ENCODE measurements around the gene ADRB2. TPM values are rescaled to one million over a fixed set of nuclear protein-coding genes. Genes with fewer than 3 reads are reported as not detected.
A peak's percentile ranks its signal among the peaks of the same experiment; 100 is the strongest.

The ADRB2 gene
- total RNA-seq, 1 donor from 2014 or later, result 0.42 TPM

DNA sequence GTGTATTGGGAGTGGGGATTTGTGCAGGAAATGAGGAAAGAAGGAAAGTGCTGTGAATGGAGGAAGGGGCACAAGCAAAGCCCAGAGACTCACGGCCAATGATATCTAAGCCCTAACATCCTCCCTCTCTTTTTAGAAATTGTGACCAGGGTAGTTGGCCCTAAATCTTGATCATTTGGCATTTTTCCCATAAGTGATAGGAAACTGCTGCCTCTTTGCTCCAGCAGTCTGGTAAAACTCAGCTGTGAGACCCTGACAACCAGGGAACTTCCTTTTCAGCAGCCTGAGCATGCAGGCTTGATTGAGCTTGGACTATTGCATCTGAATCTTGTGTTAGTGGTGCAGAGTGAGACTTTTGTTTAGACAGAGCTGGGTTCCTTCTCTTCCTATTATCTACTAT is 9.6 kb upstream of the ADRB2 start:
- no peak for TF ChIP-seq CTCF (IDR thresholded peaks at IDR 0.05; ENCODE audit: unreplicated experiment)
- peaks cover 22% of the 10 kb centered on the region for H3K4me1 Mint-ChIP-seq
- no peaks in the 10 kb centered on the region for H3K27me3 Mint-ChIP-seq (ENCODE audit: low read depth)
- no peaks in the 10 kb centered on the region for H3K9me3 Mint-ChIP-seq
- H3K27ac Mint-ChIP-seq, result no peak overlapping the region
- no peaks in the 10 kb centered on the region for H3K36me3 Mint-ChIP-seq
- DNase-seq (ENCODE audit: low spot score in 2 of 2, unreplicated experiment in 2 of 2), result no peak
- H3K4me3 Mint-ChIP-seq, result no peak overlapping the region

DNA sequence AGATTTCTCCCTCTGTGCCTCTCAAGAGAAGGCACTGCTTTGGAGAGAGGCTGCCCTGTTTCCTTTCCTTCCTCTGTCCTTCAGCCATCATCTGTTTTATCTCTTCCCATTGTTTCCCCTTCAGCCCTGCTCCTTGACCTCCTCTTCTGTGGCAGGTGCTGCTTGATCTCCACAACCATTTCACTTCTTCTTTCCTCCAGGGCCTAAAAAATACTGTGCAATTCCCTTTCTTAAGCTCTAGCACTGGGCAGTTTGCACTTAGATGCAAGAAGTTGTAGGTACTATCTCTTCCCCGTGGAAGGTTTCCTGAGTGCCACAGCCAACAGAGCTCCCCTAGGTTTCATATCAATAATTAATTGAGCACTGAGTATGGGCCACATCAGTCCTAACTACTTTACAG is 8.8 kb upstream of the ADRB2 start:
- Mint-ChIP-seq H3K9me3 (no peaks in the 10 kb centered on the region), H3K36me3 (no peaks in the 10 kb centered on the region), H3K27ac (no peak overlapping the region), H3K27me3 (ENCODE audit: low read depth) (no peaks in the 10 kb centered on the region), H3K4me1 (peaks cover 18% of the 10 kb centered on the region), H3K4me3 (no peak overlapping the region)
- TF ChIP-seq CTCF (IDR thresholded peaks at IDR 0.05; ENCODE audit: unreplicated experiment), result no peak
- no peak for DNase-seq (ENCODE audit: low spot score in 2 of 2, unreplicated experiment in 2 of 2)

GRCh38 chr5:148820461-148821395 is 5.7 kb upstream of the ADRB2 start:
- Mint-ChIP-seq H3K4me3 (no peak overlapping the region), H3K36me3 (no peaks in the 10 kb centered on the region), H3K4me1 (peaks cover 13% of the 10 kb centered on the region), H3K27ac (no peak overlapping the region), H3K9me3 (no peaks in the 10 kb centered on the region), H3K27me3 (ENCODE audit: low read depth) (peaks cover 20% of the 10 kb centered on the region)
- no peak for DNase-seq (ENCODE audit: low spot score in 2 of 2, unreplicated experiment in 2 of 2)
- peak; percentile 45 for TF ChIP-seq CTCF (IDR thresholded peaks at IDR 0.05; ENCODE audit: unreplicated experiment)

DNA sequence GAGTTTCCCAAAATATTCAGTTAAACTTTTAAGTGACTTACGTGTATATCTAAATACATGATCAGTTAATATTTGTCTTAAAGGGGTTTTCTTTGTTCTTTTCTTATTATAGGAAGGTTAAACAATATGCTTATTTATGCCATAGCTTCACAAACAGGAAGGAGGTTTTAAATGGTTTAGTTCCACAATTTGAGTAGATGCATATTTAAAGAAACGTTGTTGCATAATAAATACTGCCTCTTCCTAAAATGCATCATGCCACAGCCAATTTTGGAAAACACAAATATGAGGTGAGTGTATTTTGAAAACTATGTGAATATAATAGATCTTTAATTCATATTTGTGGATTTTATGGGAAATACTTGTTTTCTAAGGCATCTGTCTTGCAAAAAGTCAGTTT is 2.5 kb upstream of the ADRB2 start:
- H3K9me3 Mint-ChIP-seq, result no peaks in the 10 kb centered on the region
- peaks cover 43% of the 10 kb centered on the region for H3K27me3 Mint-ChIP-seq (ENCODE audit: low read depth)
- no peaks in the 10 kb centered on the region for H3K36me3 Mint-ChIP-seq
- no peak for DNase-seq (ENCODE audit: low spot score in 2 of 2, unreplicated experiment in 2 of 2)
- no peak overlapping the region for H3K27ac Mint-ChIP-seq
- no peak for TF ChIP-seq CTCF (IDR thresholded peaks at IDR 0.05; ENCODE audit: unreplicated experiment)
- no peak overlapping the region for H3K4me3 Mint-ChIP-seq
- peaks cover 11% of the 10 kb centered on the region for H3K4me1 Mint-ChIP-seq

DNA sequence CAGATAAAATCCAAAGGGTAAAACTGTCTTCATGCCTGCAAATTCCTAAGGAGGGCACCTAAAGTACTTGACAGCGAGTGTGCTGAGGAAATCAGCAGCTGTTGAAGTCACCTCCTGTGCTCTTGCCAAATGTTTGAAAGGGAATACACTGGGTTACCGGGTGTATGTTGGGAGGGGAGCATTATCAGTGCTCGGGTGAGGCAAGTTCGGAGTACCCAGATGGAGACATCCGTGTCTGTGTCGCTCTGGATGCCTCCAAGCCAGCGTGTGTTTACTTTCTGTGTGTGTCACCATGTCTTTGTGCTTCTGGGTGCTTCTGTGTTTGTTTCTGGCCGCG is 727 bp upstream of the ADRB2 start:
- Mint-ChIP-seq H3K27ac (peak overlapping the region; percentile 62), H3K4me3 (peak overlapping the region; percentile 79), H3K27me3 (ENCODE audit: low read depth) (peaks cover 60% of the 10 kb centered on the region), H3K4me1 (peaks cover 12% of the 10 kb centered on the region), H3K9me3 (no peaks in the 10 kb centered on the region), H3K36me3 (no peaks in the 10 kb centered on the region)
- DNase-seq (ENCODE audit: low spot score in 2 of 2, unreplicated experiment in 2 of 2), result no peak
- TF ChIP-seq CTCF (IDR thresholded peaks at IDR 0.05; ENCODE audit: unreplicated experiment), result no peak

Data from mesothelial cell of epicardium (in vitro differentiated cells).